ENCODE measurements around the gene CACNA1C. TPM values are rescaled to one million over a fixed set of nuclear protein-coding genes. Genes with fewer than 3 reads are reported as not detected.

CACNA1C gene
- total RNA-seq, 1 donor from 2014 or later = 102 TPM

GRCh38 chr12:2137711-2138110, 84.9 kb downstream of the CACNA1C start:
- DNase-seq (ENCODE audit: low spot score in 2 of 2) = peak in 1 of 2 donors; percentile 74
- Histone ChIP-seq H3K4me1 (peaks cover 14 to 34% of the 10 kb centered on the region in 2 donors), H3K9me3 (no peaks in the 10 kb centered on the region), H3K4me3 (peak overlapping the region in 1 of 2 donors; percentile 9), H3K27ac (peak overlapping the region; percentile 65 to 77), H3K36me3 (no peaks in the 10 kb centered on the region), H3K27me3 (no peaks in the 10 kb centered on the region)
- TF ChIP-seq, protein P1, sequence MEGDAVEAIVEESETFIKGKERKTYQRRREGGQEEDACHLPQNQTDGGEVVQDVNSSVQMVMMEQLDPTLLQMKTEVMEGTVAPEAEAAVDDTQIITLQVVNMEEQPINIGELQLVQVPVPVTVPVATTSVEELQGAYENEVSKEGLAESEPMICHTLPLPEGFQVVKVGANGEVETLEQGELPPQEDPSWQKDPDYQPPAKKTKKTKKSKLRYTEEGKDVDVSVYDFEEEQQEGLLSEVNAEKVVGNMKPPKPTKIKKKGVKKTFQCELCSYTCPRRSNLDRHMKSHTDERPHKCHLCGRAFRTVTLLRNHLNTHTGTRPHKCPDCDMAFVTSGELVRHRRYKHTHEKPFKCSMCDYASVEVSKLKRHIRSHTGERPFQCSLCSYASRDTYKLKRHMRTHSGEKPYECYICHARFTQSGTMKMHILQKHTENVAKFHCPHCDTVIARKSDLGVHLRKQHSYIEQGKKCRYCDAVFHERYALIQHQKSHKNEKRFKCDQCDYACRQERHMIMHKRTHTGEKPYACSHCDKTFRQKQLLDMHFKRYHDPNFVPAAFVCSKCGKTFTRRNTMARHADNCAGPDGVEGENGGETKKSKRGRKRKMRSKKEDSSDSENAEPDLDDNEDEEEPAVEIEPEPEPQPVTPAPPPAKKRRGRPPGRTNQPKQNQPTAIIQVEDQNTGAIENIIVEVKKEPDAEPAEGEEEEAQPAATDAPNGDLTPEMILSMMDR (IDR thresholded peaks at IDR 0.05) = peak in 1 of 3 experiments; percentile 15
- intact Hi-C loops (cut with DNase I) = loop anchor here (5.0 kb wide), 1 partner anchor 55 kb away; no protein-coding TSS in a partner anchor

- intact Hi-C loops (cut with DNase I) = loop anchor here (5.0 kb wide), 1 partner anchor 54 kb away; no protein-coding TSS in a partner anchor
- H3K27ac ChIP-seq = peak overlapping the region; percentile 65 to 77
- no peak for DNase-seq (ENCODE audit: low spot score in 2 of 2)
- H3K9me3 ChIP-seq = no peaks in the 10 kb centered on the region
- peaks cover 14 to 34% of the 10 kb centered on the region in 2 donors for H3K4me1 ChIP-seq
- no peaks in the 10 kb centered on the region for H3K36me3 ChIP-seq
- TF ChIP-seq, protein P1 (IDR thresholded peaks at IDR 0.05) = no peak
- no peaks in the 10 kb centered on the region for H3K27me3 ChIP-seq
- no peak overlapping the region for H3K4me3 ChIP-seq
These were observed 85.5 kb downstream of the CACNA1C start for GRCh38 chr12:2138294-2138693.

DNA sequence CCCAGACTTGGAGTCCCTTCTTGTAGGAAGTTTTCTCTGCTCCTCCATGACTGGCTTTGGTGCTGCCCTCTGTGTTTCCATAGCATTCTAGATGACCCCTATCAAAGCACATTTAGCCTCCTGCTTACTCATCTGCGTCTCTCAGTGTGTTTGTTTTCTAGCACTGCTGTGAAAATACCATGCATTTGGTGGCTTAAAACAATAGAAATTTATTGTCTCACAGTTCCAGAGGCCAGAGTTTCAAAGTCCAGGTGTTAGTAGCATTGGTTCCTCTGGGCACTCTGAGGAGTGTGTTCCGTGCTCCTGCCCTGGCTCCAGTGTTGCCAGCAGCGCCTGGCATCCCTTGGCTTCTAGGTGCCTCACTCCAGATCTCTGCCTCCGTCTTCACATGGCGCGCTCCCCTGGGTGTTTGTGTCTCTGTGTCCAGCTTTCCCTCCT, 86.1 kb downstream of the CACNA1C start:
- Histone ChIP-seq H3K9me3 (no peaks in the 10 kb centered on the region), H3K4me3 (no peak overlapping the region), H3K27me3 (no peaks in the 10 kb centered on the region), H3K4me1 (peaks cover 14 to 34% of the 10 kb centered on the region in 2 donors), H3K36me3 (no peaks in the 10 kb centered on the region), H3K27ac (peak overlapping the region; percentile 65 to 77)
- DNase-seq (ENCODE audit: low spot score in 2 of 2) = no peak
- intact Hi-C loops (cut with DNase I) = loop anchor here (5.0 kb wide), 1 partner anchor 53 kb away; no protein-coding TSS in a partner anchor
- TF ChIP-seq, protein P1 (IDR thresholded peaks at IDR 0.05) = no peak

- Histone ChIP-seq H3K9me3 (no peaks in the 10 kb centered on the region), H3K27ac (peak overlapping the region in 1 of 2 donors; percentile 45), H3K4me3 (no peak overlapping the region), H3K27me3 (no peaks in the 10 kb centered on the region), H3K36me3 (no peaks in the 10 kb centered on the region), H3K4me1 (peaks cover 14 to 35% of the 10 kb centered on the region in 2 donors)
- no peak for DNase-seq (ENCODE audit: low spot score in 2 of 2)
- TF ChIP-seq, protein P1 (IDR thresholded peaks at IDR 0.05) = no peak
- intact Hi-C loops (cut with DNase I) = loop anchor here (5.0 kb wide), 1 partner anchor 53 kb away; no protein-coding TSS in a partner anchor
These were observed 86.9 kb downstream of the CACNA1C start for GRCh38 chr12:2139651-2140050.

DNA sequence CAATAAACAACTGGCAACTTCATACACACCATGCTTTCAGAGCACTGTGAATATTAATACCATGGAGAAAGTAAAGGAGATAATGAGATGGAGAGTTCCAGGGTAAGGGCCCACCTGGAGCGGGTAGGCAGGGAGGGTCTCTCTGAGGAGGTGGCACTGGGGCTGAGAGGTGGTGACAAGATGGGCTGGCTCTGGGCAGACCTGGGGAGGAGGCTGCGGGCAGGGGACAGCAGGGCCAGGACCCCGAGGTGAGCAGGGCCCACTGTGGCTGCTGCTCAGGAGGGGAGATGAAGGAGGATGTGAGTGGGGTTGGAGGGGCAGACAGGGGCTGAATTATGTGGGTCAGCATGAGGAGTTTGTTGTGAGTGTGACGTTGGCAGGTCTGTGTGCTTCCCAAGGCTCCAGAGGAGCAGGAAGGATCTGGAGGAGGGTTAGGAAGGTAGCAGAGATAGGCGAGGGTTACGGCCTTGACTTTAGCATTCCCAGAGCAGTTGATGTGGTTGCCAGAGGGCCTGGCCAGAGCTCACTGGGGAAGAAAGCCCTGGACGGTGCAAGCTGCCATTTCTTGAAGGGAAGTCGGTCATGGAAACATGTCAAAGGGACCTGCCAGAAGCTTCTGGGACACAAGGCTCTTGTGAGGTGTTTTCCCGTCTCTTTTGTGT, 88.2 kb downstream of the CACNA1C start:
- H3K27ac ChIP-seq = peak overlapping the region in 1 of 2 donors; percentile 17
- no peak for DNase-seq (ENCODE audit: low spot score in 2 of 2)
- no peaks in the 10 kb centered on the region for H3K9me3 ChIP-seq
- TF ChIP-seq, protein P1 (IDR thresholded peaks at IDR 0.05) = no peak
- no peaks in the 10 kb centered on the region for H3K27me3 ChIP-seq
- no peak overlapping the region for H3K4me3 ChIP-seq
- peaks cover 14 to 48% of the 10 kb centered on the region in 2 donors for H3K4me1 ChIP-seq
- no peaks in the 10 kb centered on the region for H3K36me3 ChIP-seq
- intact Hi-C loops (cut with DNase I) = no loop called here
